DND-41 (cell line): ENCODE data around the gene IL10RA.

Experiments used
- EZH2 ChIP-seq: IDR thresholded peaks from 3 replicates; pipeline ENCODE4 v1.6.1; 2012; ENCODE audit warnings: borderline replicate concordance, low read depth, mild to moderate bottlenecking, moderate library complexity, low read length, inconsistent platforms; ENCODE audit not compliant: severe bottlenecking
- TF ChIP-seq, protein P1 (sequence below): IDR thresholded peaks from 2 replicates; pipeline ENCODE4 v1.5.1; 2012; ENCODE audit warnings: borderline replicate concordance, low read length, moderate library complexity, mild to moderate bottlenecking; ENCODE audit not compliant: poor library complexity, severe bottlenecking; ENCODE audit errors: extremely low read depth

GRCh38 chr11:118015385-118015841, 29.2 kb downstream of the IL10RA start:
- no peak for TF ChIP-seq EZH2
- TF ChIP-seq, protein P1, sequence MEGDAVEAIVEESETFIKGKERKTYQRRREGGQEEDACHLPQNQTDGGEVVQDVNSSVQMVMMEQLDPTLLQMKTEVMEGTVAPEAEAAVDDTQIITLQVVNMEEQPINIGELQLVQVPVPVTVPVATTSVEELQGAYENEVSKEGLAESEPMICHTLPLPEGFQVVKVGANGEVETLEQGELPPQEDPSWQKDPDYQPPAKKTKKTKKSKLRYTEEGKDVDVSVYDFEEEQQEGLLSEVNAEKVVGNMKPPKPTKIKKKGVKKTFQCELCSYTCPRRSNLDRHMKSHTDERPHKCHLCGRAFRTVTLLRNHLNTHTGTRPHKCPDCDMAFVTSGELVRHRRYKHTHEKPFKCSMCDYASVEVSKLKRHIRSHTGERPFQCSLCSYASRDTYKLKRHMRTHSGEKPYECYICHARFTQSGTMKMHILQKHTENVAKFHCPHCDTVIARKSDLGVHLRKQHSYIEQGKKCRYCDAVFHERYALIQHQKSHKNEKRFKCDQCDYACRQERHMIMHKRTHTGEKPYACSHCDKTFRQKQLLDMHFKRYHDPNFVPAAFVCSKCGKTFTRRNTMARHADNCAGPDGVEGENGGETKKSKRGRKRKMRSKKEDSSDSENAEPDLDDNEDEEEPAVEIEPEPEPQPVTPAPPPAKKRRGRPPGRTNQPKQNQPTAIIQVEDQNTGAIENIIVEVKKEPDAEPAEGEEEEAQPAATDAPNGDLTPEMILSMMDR = no peak
